Mammary epithelial cell (primary cell): ENCODE data around the gene CDKN2AIPNL.

ENCODE experiments used
- EZH2 ChIP-seq: IDR thresholded peaks from 2 replicates; pipeline ENCODE4 v1.6.1; 2012; ENCODE audit warnings: low read length, inconsistent platforms, borderline replicate concordance
- TF ChIP-seq, protein P1 (sequence below), 2 donors: IDR thresholded peaks in 1 of 2; conservative IDR thresholded peaks in 1 of 2; 2 replicates each; pipeline ENCODE4 v1.5.1; 2011 to 2012; ENCODE audit warnings: inconsistent platforms in 2 of 2, low read length in 2 of 2, mild to moderate bottlenecking in 2 of 2, control low read depth in 1 of 2, low read depth in 1 of 2; ENCODE audit not compliant: insufficient read depth in 1 of 2; ENCODE audit errors: extremely low read depth in 1 of 2

DNA sequence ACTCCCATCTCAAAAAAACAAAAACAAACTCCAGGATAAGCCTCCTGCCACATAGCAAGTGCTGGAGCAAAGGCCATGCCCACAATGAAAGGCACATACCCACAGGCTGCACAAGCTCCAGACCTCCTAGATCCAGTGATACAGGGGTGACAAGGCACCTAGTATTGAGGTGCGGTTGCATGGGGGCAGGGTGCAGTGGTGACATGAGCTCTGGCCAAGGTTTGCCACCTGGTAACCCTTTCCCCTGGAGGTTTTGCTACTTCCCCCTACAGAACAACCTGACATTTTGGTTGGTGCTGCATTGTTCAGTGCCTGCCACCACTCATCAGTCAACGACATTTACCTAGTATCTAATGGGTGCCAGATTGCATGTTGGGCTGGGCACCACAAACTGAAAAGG is 14.5 kb downstream of the CDKN2AIPNL start:
- TF ChIP-seq, protein P1, sequence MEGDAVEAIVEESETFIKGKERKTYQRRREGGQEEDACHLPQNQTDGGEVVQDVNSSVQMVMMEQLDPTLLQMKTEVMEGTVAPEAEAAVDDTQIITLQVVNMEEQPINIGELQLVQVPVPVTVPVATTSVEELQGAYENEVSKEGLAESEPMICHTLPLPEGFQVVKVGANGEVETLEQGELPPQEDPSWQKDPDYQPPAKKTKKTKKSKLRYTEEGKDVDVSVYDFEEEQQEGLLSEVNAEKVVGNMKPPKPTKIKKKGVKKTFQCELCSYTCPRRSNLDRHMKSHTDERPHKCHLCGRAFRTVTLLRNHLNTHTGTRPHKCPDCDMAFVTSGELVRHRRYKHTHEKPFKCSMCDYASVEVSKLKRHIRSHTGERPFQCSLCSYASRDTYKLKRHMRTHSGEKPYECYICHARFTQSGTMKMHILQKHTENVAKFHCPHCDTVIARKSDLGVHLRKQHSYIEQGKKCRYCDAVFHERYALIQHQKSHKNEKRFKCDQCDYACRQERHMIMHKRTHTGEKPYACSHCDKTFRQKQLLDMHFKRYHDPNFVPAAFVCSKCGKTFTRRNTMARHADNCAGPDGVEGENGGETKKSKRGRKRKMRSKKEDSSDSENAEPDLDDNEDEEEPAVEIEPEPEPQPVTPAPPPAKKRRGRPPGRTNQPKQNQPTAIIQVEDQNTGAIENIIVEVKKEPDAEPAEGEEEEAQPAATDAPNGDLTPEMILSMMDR (conservative IDR thresholded peaks at IDR 0.05 in 1 of 2, IDR thresholded peaks at IDR 0.05 in 1 of 2; ENCODE audit: extremely low read depth in 1 of 2, insufficient read depth in 1 of 2, low read depth in 1 of 2, low read length in 2 of 2), result no peak
- TF ChIP-seq EZH2, result no peak
